GM19397 (cell line): ENCODE data around the gene DNAJB1.

Source experiments
- ATAC-seq: cut with Tn5 transposase; IDR thresholded peaks from one replicate; pipeline ENCODE4 v1.9.1; 2021; ENCODE audit warnings: mild to moderate bottlenecking, moderate library complexity; ENCODE audit not compliant: unreplicated experiment

DNAJB1 gene

GRCh38 chr19:14475251-14476073 is 42.7 kb downstream of the DNAJB1 start, which contains the start of gene PTGER1:
PTGER1 (minus strand) TSS chr19:14475354; CDS start chr19:14474320, 1,034 bp downstream.
- no peak for ATAC-seq

- ATAC-seq = no peak
Measured at GRCh38 chr19:14474827-14475226, 43.4 kb downstream of the DNAJB1 start.

GRCh38 chr19:14473978-14474578 is 44.1 kb downstream of the DNAJB1 start:
- ATAC-seq = no peak

- ATAC-seq = no peak
Measured at GRCh38 chr19:14473073-14473977, 44.9 kb downstream of the DNAJB1 start.

GRCh38 chr19:14472202-14472938 is 45.8 kb downstream of the DNAJB1 start:
- ATAC-seq = no peak

GRCh38 chr19:14471436-14472187 is 46.6 kb downstream of the DNAJB1 start:
- ATAC-seq = no peak

- ATAC-seq = no peak
Measured at GRCh38 chr19:14470031-14470876, 47.9 kb downstream of the DNAJB1 start.

- no peak for ATAC-seq
Measured at GRCh38 chr19:14467816-14468215, 50.4 kb downstream of the DNAJB1 start.

- no peak for ATAC-seq
Measured at GRCh38 chr19:14467391-14467790, 50.8 kb downstream of the DNAJB1 start.
